Stomach (tissue), 4 donors: ENCODE results near the gene DCLK1.

Experiments used
- CTCF ChIP-seq, 7 experiments: fragments of 450-650 bp in 4 of 7; fragments of 200-600 bp in 3 of 7; sonication (generic) in 3 of 7; IDR thresholded peaks; one replicate each; pipeline ENCODE4 v1.5.1; 2016 to 2019; ENCODE audit warnings: antibody characterized with exemption in 7 of 7, control low read depth in 2 of 7, mild to moderate bottlenecking in 1 of 7
- POLR2AphosphoS5 ChIP-seq, 3 donors: sonication (generic); formaldehyde crosslinking; IDR thresholded peaks; one replicate each; pipeline ENCODE4 v1.6.1; 2016; ENCODE audit warnings: antibody characterized with exemption in 3 of 3

GRCh38 chr13:35855531-35856019, 275.6 kb downstream of the DCLK1 start:
- no peak for TF ChIP-seq POLR2AphosphoS5 (IDR thresholded peaks at IDR 0.05)
- no peak for TF ChIP-seq CTCF (IDR thresholded peaks at IDR 0.05)
